GM23338 (cell line): ENCODE measurements around the gene KCNAB1. TPM values are rescaled to one million over a fixed set of nuclear protein-coding genes. Genes with fewer than 3 reads are reported as not detected.

Experiments
- ATAC-seq: fragments of 200-7000 bp; cut with Tn5 transposase; 3 replicates; pipeline ENCODE4 v1.9.1; 2020
- DNase-seq: peaks from one replicate; pipeline ENCODE4 v3.0.0-alpha.2; 2015; ENCODE audit warnings: low spot score
- H2AFZ ChIP-seq: fragments of 200-600 bp; sonication (generic); 2 replicates; pipeline ENCODE4 v1.8.0; 2016; ENCODE audit warnings: antibody characterized with exemption, mild to moderate bottlenecking, moderate library complexity
- H3F3A ChIP-seq: fragments of 200-600 bp; sonication (generic); replicated peaks from 2 replicates; pipeline ENCODE4 v1.8.0; 2017; ENCODE audit warnings: antibody characterized with exemption, mixed run types, low read depth
- H3K27ac ChIP-seq: fragments of 200-600 bp; sonication (generic); 2 replicates; pipeline ENCODE4 v1.6.1; 2016; ENCODE audit warnings: low read depth
- H3K27me3 ChIP-seq: fragments of 200-600 bp; sonication (generic); 2 replicates; pipeline ENCODE4 v1.8.0; 2016; ENCODE audit warnings: mild to moderate bottlenecking, mixed run types, moderate library complexity; ENCODE audit not compliant: insufficient read depth
- H3K36me3 ChIP-seq: fragments of 200-600 bp; sonication (generic); 2 replicates; pipeline ENCODE4 v1.8.0; 2016; ENCODE audit warnings: mild to moderate bottlenecking; ENCODE audit not compliant: insufficient read depth
- H3K4me1 ChIP-seq: fragments of 200-600 bp; sonication (generic); 2 replicates; pipeline ENCODE4 v1.8.0; 2016; ENCODE audit warnings: mild to moderate bottlenecking, moderate library complexity; ENCODE audit not compliant: insufficient read depth
- H3K4me2 ChIP-seq: fragments of 200-600 bp; sonication (generic); 2 replicates; pipeline ENCODE4 v1.7.1; 2017; ENCODE audit warnings: mixed run types
- H3K4me3 ChIP-seq: fragments of 200-600 bp; sonication (generic); 2 replicates; pipeline ENCODE4 v1.6.1; 2016; ENCODE audit warnings: mixed run types
- H3K79me2 ChIP-seq: fragments of 200-600 bp; sonication (generic); replicated peaks from 2 replicates; pipeline ENCODE4 v1.8.0; 2017; ENCODE audit warnings: mild to moderate bottlenecking; ENCODE audit not compliant: insufficient read depth
- H3K9me2 ChIP-seq: fragments of 200-600 bp; sonication (generic); 2 replicates; pipeline ENCODE4 v1.8.0; 2017; ENCODE audit not compliant: insufficient read depth
- H4K20me1 ChIP-seq: fragments of 200-600 bp; sonication (generic); replicated peaks from 2 replicates; pipeline ENCODE4 v1.8.0; 2017; ENCODE audit warnings: mild to moderate bottlenecking; ENCODE audit not compliant: insufficient read depth
- H3K27ac Mint-ChIP-seq: 2 replicates; pipeline ENCODE4 v1.8.0; 2020; ENCODE audit warnings: inconsistent platforms, mild to moderate bottlenecking, moderate library complexity, mixed read lengths
- H3K27me3 Mint-ChIP-seq: 3 replicates; pipeline ENCODE4 v1.8.0; 2022; ENCODE audit warnings: low read depth, mild to moderate bottlenecking, moderate library complexity, mixed read lengths, inconsistent platforms; ENCODE audit not compliant: insufficient read depth, poor library complexity
- H3K36me3 Mint-ChIP-seq: 3 replicates; pipeline ENCODE4 v1.8.0; 2021; ENCODE audit warnings: low read depth, mild to moderate bottlenecking, inconsistent platforms, moderate library complexity, mixed read lengths
- H3K4me1 Mint-ChIP-seq: 3 replicates; pipeline ENCODE4 v1.8.0; 2020; ENCODE audit warnings: mild to moderate bottlenecking, inconsistent platforms, mixed read lengths
- H3K4me3 Mint-ChIP-seq: 3 replicates; pipeline ENCODE4 v1.8.0; 2021; ENCODE audit warnings: moderate library complexity, mild to moderate bottlenecking, inconsistent platforms, mixed read lengths
- H3K9me3 Mint-ChIP-seq: 3 replicates; pipeline ENCODE4 v1.8.0; 2020; ENCODE audit warnings: moderate library complexity, mild to moderate bottlenecking, inconsistent platforms, mixed read lengths
- CREB1 ChIP-seq: fragments of 250-450 bp; sonication (Bioruptor Pico); IDR thresholded peaks from 2 replicates; pipeline ENCODE4 v1.5.0; 2020; ENCODE audit warnings: low read depth, mild to moderate bottlenecking, moderate library complexity
- CTCF ChIP-seq, 2 experiments: fragments of 200-600 bp in 1 of 2; sonication (generic) in 1 of 2; conservative IDR thresholded peaks; 2 replicates each; pipeline versions ENCODE4 v1.5.1 to v1.6.1; 2016 to 2017; ENCODE audit warnings: antibody characterized with exemption in 2 of 2, low read depth in 2 of 2, mild to moderate bottlenecking in 2 of 2, moderate library complexity in 1 of 2
- ETS1 ChIP-seq: IDR thresholded peaks from 2 replicates; pipeline ENCODE4 v1.6.1; 2016; ENCODE audit warnings: antibody characterized with exemption
- EZH2 ChIP-seq: fragments of 200-600 bp; sonication (generic); IDR thresholded peaks from one replicate; pipeline ENCODE4 v1.8.0; 2017; ENCODE audit warnings: antibody characterized with exemption, mild to moderate bottlenecking, low read depth; ENCODE audit not compliant: unreplicated experiment
- EZH2phosphoT487 ChIP-seq: fragments of 200-600 bp; sonication (generic); IDR thresholded peaks from one replicate; pipeline ENCODE4 v1.8.1; 2018; ENCODE audit warnings: antibody characterized with exemption; ENCODE audit not compliant: unreplicated experiment
- JUNB ChIP-seq: IDR thresholded peaks from one replicate; pipeline ENCODE4 v1.6.1; 2016; ENCODE audit warnings: antibody characterized with exemption; ENCODE audit not compliant: unreplicated experiment
- NANOG ChIP-seq: IDR thresholded peaks from 2 replicates; pipeline ENCODE4 v1.6.1; 2016; ENCODE audit warnings: antibody characterized with exemption, borderline replicate concordance
- POLR2AphosphoS5 ChIP-seq: IDR thresholded peaks from 2 replicates; pipeline ENCODE4 v1.6.1; 2016; ENCODE audit warnings: antibody characterized with exemption, low read depth
- STAT1 ChIP-seq: IDR thresholded peaks from one replicate; pipeline ENCODE4 v1.6.1; 2016; ENCODE audit warnings: antibody characterized with exemption; ENCODE audit not compliant: unreplicated experiment
- polyA plus RNA-seq: library from polyadenylated mRNA; unstranded; fragments of >200 nt; fragmentation: Nextera tagmentation; extraction: Ambion mirVana; gene quantifications from 2 replicates; pipeline ENCODE4 v1.2.1, GENCODE V29; 2016
- total RNA-seq: library from RNA; depleted of rRNA; stranded (reverse); fragments of >200 nt; shearing (Covaris generic); gene quantifications from 2 replicates; pipeline ENCODE4 v1.2.3, GENCODE V29; 2014
- TF ChIP-seq, protein P1 (sequence below): fragments of 250-450 bp; sonication (Bioruptor Pico); IDR thresholded peaks from 2 replicates; pipeline ENCODE4 v1.5.0; 2020; ENCODE audit warnings: mild to moderate bottlenecking, moderate library complexity
- TF ChIP-seq, protein P2 (sequence below): IDR thresholded peaks from one replicate; pipeline ENCODE4 v1.6.1; 2018; ENCODE audit warnings: antibody characterized with exemption; ENCODE audit not compliant: unreplicated experiment

The KCNAB1 gene
- total and polyA plus RNA-seq, 2 experiments from 2014 or later, result 0.69 to 2.6 TPM

GRCh38 chr3:156071031-156071430, 49.3 kb upstream of the KCNAB1 start:
- Histone ChIP-seq H3K4me1 (no peaks in the 10 kb centered on the region), H3K9me2 (no peaks in the 10 kb centered on the region), H3K4me3 (no peak overlapping the region), H3K27me3 (no peaks in the 10 kb centered on the region), H4K20me1 (no peaks in the 10 kb centered on the region), H3K27ac (no peak overlapping the region), H3K36me3 (no peaks in the 10 kb centered on the region), H2AFZ (no peak overlapping the region), H3F3A (no peaks in the 10 kb centered on the region), H3K4me2 (no peak overlapping the region), H3K79me2 (no peaks in the 10 kb centered on the region)
- peaks cover 7% of the 10 kb centered on the region; the same call in 1 of the 3 replicates for H3K9me3 Mint-ChIP-seq
- DNase-seq, result no peak
- ATAC-seq, result no peak
- H3K4me3 Mint-ChIP-seq, result no peak overlapping the region
- no peaks in the 10 kb centered on the region for H3K4me1 Mint-ChIP-seq
- H3K27ac Mint-ChIP-seq, result no peak overlapping the region
- H3K36me3 Mint-ChIP-seq, result no peaks in the 10 kb centered on the region; the same call in 2 of the 3 replicates
- TF ChIP-seq EZH2, result no peak
- TF ChIP-seq POLR2AphosphoS5, result no peak
- TF ChIP-seq EZH2phosphoT487, result no peak
- TF ChIP-seq JUNB, result no peak
- no peak for TF ChIP-seq CREB1 (CRISPR knock-in tag)
- TF ChIP-seq ETS1, result no peak
- TF ChIP-seq CTCF (conservative IDR thresholded peaks at IDR 0.05; ENCODE audit: low read depth in 2 of 2), result no peak
- TF ChIP-seq STAT1, result no peak
- TF ChIP-seq, protein P1, sequence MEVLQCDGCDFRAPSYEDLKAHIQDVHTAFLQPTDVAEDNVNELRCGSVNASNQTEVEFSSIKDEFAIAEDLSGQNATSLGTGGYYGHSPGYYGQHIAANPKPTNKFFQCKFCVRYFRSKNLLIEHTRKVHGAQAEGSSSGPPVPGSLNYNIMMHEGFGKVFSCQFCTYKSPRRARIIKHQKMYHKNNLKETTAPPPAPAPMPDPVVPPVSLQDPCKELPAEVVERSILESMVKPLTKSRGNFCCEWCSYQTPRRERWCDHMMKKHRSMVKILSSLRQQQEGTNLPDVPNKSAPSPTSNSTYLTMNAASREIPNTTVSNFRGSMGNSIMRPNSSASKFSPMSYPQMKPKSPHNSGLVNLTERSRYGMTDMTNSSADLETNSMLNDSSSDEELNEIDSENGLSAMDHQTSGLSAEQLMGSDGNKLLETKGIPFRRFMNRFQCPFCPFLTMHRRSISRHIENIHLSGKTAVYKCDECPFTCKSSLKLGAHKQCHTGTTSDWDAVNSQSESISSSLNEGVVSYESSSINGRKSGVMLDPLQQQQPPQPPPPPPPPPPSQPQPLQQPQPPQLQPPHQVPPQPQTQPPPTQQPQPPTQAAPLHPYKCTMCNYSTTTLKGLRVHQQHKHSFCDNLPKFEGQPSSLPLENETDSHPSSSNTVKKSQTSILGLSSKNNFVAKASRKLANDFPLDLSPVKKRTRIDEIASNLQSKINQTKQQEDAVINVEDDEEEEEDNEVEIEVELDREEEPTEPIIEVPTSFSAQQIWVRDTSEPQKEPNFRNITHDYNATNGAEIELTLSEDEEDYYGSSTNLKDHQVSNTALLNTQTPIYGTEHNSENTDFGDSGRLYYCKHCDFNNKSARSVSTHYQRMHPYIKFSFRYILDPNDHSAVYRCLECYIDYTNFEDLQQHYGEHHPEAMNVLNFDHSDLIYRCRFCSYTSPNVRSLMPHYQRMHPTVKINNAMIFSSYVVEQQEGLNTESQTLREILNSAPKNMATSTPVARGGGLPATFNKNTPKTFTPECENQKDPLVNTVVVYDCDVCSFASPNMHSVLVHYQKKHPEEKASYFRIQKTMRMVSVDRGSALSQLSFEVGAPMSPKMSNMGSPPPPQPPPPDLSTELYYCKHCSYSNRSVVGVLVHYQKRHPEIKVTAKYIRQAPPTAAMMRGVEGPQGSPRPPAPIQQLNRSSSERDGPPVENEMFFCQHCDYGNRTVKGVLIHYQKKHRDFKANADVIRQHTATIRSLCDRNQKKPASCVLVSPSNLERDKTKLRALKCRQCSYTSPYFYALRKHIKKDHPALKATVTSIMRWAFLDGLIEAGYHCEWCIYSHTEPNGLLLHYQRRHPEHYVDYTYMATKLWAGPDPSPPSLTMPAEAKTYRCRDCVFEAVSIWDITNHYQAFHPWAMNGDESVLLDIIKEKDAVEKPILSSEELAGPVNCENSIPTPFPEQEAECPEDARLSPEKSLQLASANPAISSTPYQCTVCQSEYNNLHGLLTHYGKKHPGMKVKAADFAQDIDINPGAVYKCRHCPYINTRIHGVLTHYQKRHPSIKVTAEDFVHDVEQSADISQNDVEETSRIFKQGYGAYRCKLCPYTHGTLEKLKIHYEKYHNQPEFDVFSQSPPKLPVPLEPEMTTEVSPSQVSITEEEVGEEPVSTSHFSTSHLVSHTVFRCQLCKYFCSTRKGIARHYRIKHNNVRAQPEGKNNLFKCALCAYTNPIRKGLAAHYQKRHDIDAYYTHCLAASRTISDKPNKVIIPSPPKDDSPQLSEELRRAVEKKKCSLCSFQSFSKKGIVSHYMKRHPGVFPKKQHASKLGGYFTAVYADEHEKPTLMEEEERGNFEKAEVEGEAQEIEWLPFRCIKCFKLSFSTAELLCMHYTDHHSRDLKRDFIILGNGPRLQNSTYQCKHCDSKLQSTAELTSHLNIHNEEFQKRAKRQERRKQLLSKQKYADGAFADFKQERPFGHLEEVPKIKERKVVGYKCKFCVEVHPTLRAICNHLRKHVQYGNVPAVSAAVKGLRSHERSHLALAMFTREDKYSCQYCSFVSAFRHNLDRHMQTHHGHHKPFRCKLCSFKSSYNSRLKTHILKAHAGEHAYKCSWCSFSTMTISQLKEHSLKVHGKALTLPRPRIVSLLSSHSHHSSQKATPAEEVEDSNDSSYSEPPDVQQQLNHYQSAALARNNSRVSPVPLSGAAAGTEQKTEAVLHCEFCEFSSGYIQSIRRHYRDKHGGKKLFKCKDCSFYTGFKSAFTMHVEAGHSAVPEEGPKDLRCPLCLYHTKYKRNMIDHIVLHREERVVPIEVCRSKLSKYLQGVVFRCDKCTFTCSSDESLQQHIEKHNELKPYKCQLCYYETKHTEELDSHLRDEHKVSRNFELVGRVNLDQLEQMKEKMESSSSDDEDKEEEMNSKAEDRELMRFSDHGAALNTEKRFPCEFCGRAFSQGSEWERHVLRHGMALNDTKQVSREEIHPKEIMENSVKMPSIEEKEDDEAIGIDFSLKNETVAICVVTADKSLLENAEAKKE, result no peak
- no peak for TF ChIP-seq NANOG
- TF ChIP-seq, protein P2, sequence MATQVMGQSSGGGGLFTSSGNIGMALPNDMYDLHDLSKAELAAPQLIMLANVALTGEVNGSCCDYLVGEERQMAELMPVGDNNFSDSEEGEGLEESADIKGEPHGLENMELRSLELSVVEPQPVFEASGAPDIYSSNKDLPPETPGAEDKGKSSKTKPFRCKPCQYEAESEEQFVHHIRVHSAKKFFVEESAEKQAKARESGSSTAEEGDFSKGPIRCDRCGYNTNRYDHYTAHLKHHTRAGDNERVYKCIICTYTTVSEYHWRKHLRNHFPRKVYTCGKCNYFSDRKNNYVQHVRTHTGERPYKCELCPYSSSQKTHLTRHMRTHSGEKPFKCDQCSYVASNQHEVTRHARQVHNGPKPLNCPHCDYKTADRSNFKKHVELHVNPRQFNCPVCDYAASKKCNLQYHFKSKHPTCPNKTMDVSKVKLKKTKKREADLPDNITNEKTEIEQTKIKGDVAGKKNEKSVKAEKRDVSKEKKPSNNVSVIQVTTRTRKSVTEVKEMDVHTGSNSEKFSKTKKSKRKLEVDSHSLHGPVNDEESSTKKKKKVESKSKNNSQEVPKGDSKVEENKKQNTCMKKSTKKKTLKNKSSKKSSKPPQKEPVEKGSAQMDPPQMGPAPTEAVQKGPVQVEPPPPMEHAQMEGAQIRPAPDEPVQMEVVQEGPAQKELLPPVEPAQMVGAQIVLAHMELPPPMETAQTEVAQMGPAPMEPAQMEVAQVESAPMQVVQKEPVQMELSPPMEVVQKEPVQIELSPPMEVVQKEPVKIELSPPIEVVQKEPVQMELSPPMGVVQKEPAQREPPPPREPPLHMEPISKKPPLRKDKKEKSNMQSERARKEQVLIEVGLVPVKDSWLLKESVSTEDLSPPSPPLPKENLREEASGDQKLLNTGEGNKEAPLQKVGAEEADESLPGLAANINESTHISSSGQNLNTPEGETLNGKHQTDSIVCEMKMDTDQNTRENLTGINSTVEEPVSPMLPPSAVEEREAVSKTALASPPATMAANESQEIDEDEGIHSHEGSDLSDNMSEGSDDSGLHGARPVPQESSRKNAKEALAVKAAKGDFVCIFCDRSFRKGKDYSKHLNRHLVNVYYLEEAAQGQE, result no peak
- H3K27me3 Mint-ChIP-seq, result peaks cover 11% of the 10 kb centered on the region
